NK-92 (cell line): ENCODE results near the gene ACOT9.
A peak's percentile ranks its signal among the peaks of the same experiment; 100 is the strongest.
"Not testable (repeated sequence)": the region's sequence is repeated elsewhere in the genome, so short reads cannot be mapped to it uniquely, and the experiment has no call there.

Experiments
- DNase-seq: peaks from one replicate; lab custom pipeline; 2025; ENCODE audit not compliant: unreplicated experiment; lab: John Stamatoyannopoulos, UW

ACOT9 gene, protein sequence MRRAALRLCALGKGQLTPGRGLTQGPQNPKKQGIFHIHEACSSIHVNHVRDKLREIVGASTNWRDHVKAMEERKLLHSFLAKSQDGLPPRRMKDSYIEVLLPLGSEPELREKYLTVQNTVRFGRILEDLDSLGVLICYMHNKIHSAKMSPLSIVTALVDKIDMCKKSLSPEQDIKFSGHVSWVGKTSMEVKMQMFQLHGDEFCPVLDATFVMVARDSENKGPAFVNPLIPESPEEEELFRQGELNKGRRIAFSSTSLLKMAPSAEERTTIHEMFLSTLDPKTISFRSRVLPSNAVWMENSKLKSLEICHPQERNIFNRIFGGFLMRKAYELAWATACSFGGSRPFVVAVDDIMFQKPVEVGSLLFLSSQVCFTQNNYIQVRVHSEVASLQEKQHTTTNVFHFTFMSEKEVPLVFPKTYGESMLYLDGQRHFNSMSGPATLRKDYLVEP

GRCh38 chrX:23742697-23743622 lies at the start of gene ACOT9:
Gene ACOT9, minus strand, starts transcription at chrX:23743276. Its CDS starts 132 bp downstream, at chrX:23743144.
- peak; percentile 2 for DNase-seq

DNA sequence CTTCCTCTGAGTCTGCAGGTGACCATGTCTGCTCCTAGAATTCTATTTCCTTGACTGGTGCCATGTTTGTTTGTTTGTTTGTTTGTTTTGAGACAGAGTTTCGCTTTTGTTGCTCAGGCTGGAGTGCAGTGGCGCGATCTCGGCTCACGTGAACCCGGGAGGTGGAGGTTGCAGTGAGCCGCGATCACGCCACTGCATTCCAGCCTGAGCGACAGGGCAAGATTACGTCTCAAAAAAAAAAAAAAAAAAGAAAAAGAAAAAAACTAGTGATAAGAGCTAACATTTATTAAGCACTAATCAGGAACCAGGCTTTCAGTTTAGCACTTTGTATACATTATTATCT lies 47.0 kb upstream of the ACOT9 start:
- no peak for DNase-seq

DNA sequence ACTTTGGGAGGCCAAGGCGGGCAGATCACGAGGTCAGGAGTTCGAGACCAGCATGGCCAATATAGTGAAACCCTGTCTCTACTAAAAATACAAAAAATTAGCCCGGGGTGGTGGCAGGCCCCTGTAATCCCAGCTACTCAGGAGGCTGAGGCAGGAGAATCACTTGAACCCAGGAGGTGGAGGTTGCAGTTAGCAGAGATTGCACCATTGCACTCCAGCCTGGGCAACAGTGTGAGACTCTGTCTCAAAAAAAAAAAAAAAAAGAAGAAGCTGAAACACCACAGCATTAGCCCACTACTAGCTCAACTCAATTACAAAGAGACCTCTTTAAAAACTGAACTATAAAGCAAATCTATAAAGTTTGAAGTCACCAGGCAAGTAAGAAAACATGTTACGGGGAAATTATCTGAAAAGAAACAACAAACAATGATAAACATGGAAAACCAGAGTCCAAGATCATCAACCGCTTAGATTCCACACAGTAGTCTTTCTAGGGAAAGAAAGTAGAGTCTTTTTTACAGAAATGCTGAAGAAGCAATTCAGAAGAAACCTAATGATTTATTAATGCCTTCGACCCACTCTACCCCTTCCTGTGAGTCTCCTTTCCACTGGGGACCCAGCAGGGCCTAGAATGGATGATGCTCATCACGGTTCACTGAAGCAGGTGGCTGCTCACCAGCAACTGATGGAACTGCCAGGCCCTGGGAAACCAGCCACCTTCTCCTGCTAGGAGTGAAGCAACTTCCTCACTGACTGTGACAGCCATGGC lies 46.5 kb upstream of the ACOT9 start:
- no peak for DNase-seq

GRCh38 chrX:23788946-23789345 lies 45.9 kb upstream of the ACOT9 start:
- no peak for DNase-seq

GRCh38 chrX:23788521-23788920 lies 45.4 kb upstream of the ACOT9 start:
- DNase-seq = no peak

DNA sequence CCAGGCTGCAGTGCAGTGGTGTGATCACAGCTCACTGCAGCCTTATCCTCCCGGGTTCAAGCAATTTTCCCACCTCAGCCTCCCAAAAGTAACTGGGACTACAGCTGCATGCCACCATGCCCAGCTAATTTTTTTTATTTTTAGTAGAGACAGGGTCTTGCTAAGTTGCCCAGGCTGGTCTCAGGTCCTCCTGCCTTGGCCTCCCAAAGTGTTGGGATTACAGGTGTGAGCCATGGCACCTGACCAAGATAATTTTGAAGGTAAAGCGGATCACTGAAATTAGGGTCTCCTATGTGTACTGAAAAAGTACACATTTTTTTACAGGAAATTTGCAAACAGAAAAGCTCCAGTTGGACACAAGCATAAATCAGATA lies 44.7 kb upstream of the ACOT9 start:
- no peak for DNase-seq

DNA sequence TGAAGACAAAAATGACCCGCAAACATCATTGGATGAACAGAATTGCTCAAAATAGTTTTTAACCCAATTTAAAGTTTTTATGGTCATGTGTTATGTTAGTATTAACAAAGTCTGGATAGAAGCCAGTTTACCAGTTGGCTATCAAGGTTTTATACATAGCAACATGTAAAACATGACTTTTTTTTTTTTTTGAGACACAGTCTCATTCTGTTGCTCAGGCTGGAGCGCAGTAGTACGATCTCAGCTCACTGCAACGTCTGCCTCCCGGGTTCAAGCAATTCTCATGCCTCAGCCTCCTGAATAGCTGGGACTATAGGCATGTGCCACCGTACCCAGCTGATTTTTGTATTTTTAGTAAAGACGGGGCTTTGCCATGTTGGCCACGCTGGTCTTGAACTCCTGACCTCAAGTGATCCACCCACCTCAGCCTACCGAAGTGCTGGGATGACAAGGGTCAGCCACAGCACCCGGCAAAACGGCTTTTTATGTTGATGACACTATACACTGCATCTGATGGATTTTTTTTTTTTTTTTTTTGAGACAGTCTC lies 43.3 kb upstream of the ACOT9 start:
- no peak for DNase-seq

- no peak for DNase-seq
Observed at GRCh38 chrX:23785580-23785979, 42.5 kb upstream of the ACOT9 start.

DNA sequence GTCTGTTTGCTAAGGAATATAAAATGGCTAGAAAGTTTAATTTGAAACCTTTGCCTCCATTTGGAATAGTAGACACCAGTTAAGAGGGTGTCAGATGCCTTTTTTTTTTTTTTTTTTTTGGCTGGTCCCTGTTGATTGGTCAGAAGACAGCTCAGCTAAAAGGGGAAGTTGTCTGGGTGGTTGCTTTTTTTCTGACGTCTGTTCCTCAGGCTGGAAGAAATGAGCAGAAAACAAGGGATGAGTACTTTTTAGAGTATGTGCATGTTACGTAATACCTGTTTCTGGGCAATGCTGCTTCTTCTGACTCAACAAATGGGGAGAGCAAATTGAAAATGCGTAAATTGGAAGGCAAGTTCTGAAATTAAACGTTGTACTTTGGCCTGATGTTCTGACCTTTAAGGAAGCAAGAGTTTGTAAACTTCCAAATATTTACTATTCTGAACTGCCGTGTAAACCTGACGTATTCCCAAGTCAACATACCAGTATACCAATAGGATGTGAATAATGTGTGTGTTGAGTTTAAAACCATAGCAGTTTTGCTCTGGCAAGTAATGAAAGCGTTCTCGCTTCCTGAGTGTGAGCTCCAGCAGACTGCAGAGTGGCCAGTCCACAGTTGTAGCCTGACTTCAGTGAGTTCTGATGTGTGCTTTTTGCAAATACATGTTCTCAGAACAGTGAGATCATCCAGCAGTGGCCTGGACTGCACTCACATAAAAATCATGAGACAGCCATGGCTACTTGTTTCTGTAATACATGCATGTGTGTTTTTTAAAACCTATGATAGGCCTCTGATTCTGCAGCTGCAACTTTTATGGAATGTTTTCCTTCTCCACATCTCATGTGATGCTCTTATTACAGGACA lies 41.6 kb upstream of the ACOT9 start:
- no peak for DNase-seq

DNA sequence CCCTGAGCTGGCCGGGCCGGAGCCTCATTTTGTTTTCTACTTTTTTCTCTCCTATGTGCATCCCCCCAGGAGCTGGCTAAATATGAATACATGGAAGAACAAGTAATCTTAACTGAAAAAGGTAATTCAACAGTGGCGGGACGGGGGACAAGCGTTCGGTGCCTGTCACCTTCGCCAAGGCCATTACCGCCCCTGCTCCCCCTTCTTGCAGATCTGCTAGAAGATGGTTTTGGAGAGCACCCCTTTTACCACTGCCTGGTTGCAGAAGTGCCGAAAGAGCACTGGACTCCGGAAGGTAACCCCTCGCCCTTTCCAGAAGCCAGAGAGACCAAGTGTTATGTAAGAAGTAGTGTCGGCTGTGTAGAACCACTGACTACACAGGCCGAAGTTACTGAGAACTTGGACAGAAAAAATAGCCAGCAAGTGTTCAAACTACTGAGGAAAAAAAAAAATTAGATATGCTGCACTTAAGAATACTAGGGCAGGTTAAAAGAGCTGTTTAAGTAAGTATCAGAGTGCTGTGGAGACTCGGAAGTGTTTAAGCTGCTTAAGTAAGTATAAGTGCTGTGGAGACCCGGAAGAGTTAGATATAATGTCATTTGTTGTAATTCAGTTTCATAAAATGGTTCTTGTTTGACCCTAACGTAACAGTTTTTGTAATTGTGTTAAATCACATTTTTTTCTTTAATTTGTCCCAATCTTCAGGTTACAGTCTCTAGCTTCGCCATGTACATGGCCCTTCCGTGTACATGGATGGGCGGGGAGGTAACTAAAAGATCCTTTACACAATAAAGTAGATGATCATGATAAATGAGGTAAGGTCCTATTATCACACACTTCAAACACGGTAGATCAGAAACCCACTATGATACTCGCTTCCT lies 40.8 kb upstream of the ACOT9 start:
- no peak for DNase-seq

DNA sequence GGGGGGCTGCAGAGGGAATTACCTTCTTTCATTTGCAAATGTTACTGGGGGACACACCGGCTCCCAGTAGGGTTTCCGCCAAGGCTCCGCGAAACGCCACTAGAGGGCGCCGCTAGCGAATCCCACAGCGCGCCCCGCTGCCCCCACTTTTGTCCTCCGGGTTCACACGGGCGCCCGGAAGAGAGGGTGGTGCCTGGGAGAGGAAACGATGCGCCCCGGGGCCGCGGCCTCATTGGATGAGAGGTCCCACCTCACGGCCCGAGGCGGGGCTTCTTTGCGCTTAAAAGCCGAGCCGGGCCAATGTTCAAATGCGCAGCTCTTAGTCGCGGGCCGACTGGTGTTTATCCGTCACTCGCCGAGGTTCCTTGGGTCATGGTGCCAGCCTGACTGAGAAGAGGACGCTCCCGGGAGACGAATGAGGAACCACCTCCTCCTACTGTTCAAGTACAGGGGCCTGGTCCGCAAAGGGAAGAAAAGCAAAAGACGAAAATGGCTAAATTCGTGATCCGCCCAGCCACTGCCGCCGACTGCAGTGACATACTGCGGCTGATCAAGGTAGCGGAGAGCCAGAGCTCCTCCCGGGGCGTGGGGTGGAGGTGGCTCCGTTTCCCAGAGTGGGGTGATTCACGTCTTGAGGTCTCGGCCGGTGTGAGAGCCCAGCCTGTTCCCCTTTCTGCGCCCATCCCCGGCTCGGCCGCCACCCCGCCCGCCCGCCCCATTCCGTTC lies 40.0 kb upstream of the ACOT9 start, which contains the start of gene SAT1:
SAT1 (plus strand) TSS at position 311 of the 726 bp plus-strand sequence; CDS start at position 490, 179 bp downstream.
- peak; percentile 37 for DNase-seq

DNA sequence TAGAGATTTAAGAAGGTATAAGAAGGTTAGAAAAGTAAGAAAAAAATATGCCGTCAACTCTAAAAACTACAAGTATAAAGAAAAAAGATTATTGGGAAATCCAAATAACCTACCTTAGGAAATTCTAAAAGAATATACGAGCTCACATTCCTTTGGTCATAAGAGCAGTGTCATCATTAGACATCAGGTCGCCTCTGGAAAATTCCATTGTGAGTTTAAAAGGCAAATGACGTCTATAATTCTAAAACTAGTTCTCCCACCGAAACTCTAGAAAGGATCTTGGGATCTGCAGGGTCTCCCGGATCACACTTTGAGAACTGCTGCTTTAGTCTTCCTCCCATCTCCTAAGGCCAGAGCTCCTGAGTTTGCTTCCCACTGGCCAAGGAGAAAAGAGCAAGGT lies 39.4 kb upstream of the ACOT9 start:
- DNase-seq = no peak

DNA sequence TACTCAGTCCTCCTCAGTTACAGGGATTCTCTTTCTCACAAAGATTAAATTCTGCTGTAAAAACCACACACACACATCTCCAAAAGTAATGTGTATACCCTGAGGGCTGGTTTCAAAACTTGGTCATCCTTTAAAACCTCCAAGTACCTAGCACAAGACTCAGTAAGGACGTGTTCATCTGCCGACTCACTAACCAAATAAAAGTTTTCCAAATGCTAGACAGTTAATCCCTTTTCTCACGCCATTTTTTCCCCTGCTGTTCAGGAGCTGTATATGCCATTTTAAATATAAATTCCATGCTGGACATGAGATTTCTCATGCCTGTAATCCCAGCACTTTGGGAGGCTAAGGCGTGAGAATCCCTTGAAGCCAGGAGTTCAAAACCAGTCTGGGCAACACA lies 35.9 kb upstream of the ACOT9 start:
- no peak for DNase-seq

DNA sequence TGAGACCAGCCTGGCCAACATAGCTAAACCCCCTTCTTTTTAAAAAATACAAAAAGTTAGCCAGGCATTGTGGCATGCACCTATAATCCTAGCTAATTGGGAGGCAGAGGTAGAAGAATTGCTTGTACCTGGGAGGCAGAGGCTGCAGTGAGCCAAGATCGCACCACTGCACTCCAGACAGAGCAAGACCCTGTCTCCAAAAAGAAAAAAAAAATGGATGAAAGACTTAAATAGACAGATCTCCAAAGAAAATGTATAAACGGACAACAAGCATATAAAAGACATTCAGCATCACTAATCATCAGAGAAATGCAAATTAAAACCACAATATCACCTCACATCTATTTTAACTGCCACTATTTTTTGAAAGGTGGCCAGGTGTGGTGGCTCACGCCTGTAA lies 33.3 kb upstream of the ACOT9 start:
- no peak for DNase-seq

DNA sequence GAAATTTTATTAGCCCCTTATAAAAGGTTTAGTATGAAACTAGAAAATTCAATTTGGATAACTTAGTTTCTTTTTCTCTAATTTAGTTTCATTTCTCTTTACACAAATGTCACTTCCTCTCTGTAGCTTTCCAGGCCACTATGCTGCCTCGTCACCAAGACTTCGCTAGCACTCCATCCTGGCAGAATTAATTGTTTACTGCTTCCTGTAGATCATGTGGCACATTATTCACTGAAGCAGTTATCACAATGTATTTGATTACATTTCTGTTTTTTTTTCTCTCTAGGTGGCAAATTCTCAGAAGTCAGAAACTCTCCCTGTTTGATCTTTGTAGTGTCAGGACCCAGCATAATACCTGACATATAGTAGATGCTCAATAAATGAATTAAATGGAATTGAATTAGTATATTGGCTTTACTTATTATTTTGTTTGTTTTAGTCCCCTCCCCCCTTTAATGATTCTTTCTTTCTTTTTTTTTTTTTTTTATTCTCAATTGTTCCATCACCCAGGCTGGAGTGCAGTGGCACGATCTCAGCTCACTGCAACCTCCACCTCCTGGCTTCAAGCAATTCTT lies 30.6 kb upstream of the ACOT9 start:
- DNase-seq = no peak

GRCh38 chrX:23771086-23771485 lies 28.0 kb upstream of the ACOT9 start:
- DNase-seq = not testable (repeated sequence)

DNA sequence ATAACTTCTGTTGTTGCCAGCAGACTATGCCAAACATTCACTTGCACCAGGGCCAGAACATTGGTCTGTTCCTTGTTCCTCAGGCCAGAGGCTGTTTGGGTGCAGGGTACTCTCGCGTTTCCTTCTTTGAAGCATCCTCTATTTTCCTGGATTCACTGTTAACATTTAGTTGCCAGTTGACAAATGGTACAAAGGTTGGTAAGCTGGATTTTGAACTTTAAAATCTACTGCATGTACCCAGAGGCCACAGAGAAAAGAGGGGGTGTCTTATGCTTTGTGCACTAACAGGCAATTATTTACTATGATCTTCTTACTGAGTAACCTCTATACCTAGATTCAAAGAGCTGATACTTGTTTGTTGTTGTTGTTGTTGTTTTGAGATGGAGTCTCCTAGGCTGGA lies 27.1 kb upstream of the ACOT9 start:
- no peak for DNase-seq
